B cell (primary cell): ENCODE results near the gene ANKRD33. TPM values are rescaled to one million over a fixed set of nuclear protein-coding genes. Genes with fewer than 3 reads are reported as not detected.

ENCODE experiments used
- ATAC-seq: fragments of 200-7000 bp; cut with Tn5 transposase; one replicate; pipeline ENCODE4 v1.10.0; 2021; ENCODE audit warnings: low read depth, mild to moderate bottlenecking, moderate number of reproducible peaks, moderate library complexity
- CTCF ChIA-PET: fragments of 350-600 bp; sonication (Branson Sonifier 250); formaldehyde crosslinking; loops from one replicate; lab custom pipeline; 2021; ENCODE audit warnings: antibody characterized with exemption, inconsistent platforms; lab: Charles Lee
- POLR2A ChIA-PET: fragments of 350-600 bp; sonication (Branson Sonifier 250); formaldehyde crosslinking; loops from one replicate; lab custom pipeline; 2021; ENCODE audit warnings: antibody characterized with exemption; lab: Charles Lee
- DNase-seq: peaks from one replicate; pipeline ENCODE4 v3.0.0; 2013
- H2AFZ ChIP-seq: 2 replicates; pipeline ENCODE4 v1.6.1; 2012; ENCODE audit warnings: mild to moderate bottlenecking, low read depth, low read length; ENCODE audit not compliant: insufficient read depth, poor library complexity, severe bottlenecking
- H3K27ac ChIP-seq, 2 donors: 1 replicate in 1 of 2; 2 replicates in 1 of 2; pipeline ENCODE4 v1.5.1; 2012 to 2013; ENCODE audit warnings: low read length in 2 of 2, mild to moderate bottlenecking in 2 of 2, moderate library complexity in 1 of 2
- H3K27me3 ChIP-seq, 4 experiments: fragments of 200-600 bp in 1 of 4; sonication (generic) in 1 of 4; replicated peaks in 1 of 4; 1 replicate in 2 of 4; 2 replicates in 2 of 4; pipeline versions ENCODE4 v1.6.1 to v1.7.0; 2013 to 2016; ENCODE audit warnings: low read length in 3 of 4, mild to moderate bottlenecking in 2 of 4, mixed read lengths in 1 of 4, moderate library complexity in 1 of 4; ENCODE audit not compliant: insufficient read depth in 4 of 4, control insufficient read depth in 3 of 4; ENCODE audit errors: control extremely low read depth in 1 of 4
- H3K36me3 ChIP-seq, 2 experiments: replicated peaks in 1 of 2; 1 replicate in 1 of 2; 2 replicates in 1 of 2; pipeline versions ENCODE4 v1.6.1 to v1.7.1; 2013; ENCODE audit warnings: low read length in 1 of 2; ENCODE audit not compliant: insufficient read depth in 2 of 2, control insufficient read depth in 1 of 2; ENCODE audit errors: control extremely low read depth in 1 of 2, extremely low read depth in 1 of 2
- H3K4me1 ChIP-seq, 2 donors: fragments of 200-600 bp in 1 of 2; sonication (generic) in 1 of 2; 1 replicate in 1 of 2; 2 replicates in 1 of 2; pipeline versions ENCODE4 v1.5.1 to v1.6.1; 2013 to 2017; ENCODE audit warnings: low read length in 2 of 2; ENCODE audit not compliant: control insufficient read depth in 2 of 2, insufficient read depth in 2 of 2
- H3K4me2 ChIP-seq: replicated peaks from 2 replicates; pipeline ENCODE3; 2012; ENCODE audit warnings: mild to moderate bottlenecking, low read depth, low read length; ENCODE audit not compliant: poor library complexity, severe bottlenecking
- H3K4me3 ChIP-seq, 5 experiments: fragments of 200-600 bp in 1 of 5; sonication (generic) in 1 of 5; 1 replicate in 3 of 5; 2 replicates in 2 of 5; pipeline versions ENCODE4 v1.5.1 to v1.7.0; 2011 to 2016; ENCODE audit warnings: low read length in 4 of 5, mild to moderate bottlenecking in 4 of 5, low read depth in 2 of 5, control low read depth in 1 of 5, moderate library complexity in 1 of 5; ENCODE audit not compliant: insufficient read depth in 1 of 5; ENCODE audit errors: control extremely low read depth in 1 of 5, extremely low read depth in 1 of 5
- H3K79me2 ChIP-seq: fragments of 200-600 bp; sonication (generic); one replicate; pipeline ENCODE4 v1.6.0; 2016; ENCODE audit warnings: low read length; ENCODE audit not compliant: control insufficient read depth, insufficient read depth
- H3K9ac ChIP-seq: fragments of 200-600 bp; sonication (generic); 2 replicates; pipeline ENCODE4 v1.6.1; 2017; ENCODE audit warnings: mild to moderate bottlenecking, low read length, moderate library complexity
- H3K9me3 ChIP-seq, 3 donors: one replicate each; pipeline versions ENCODE4 v1.6.1 to v1.7.1; 2013; ENCODE audit warnings: low read length in 2 of 3; ENCODE audit not compliant: control insufficient read depth in 2 of 3, insufficient read depth in 1 of 3; ENCODE audit errors: control extremely low read depth in 1 of 3
- H4K20me1 ChIP-seq: 2 replicates; pipeline ENCODE4 v1.6.0; 2012; ENCODE audit warnings: mild to moderate bottlenecking, low read length; ENCODE audit not compliant: insufficient read depth, control insufficient read depth, poor library complexity, severe bottlenecking
- H3K27ac Mint-ChIP-seq: one replicate; pipeline ENCODE4 v1.8.0; 2021; ENCODE audit warnings: mixed read lengths
- H3K27me3 Mint-ChIP-seq: one replicate; pipeline ENCODE4 v1.8.0; 2021; ENCODE audit warnings: mixed read lengths
- H3K4me1 Mint-ChIP-seq: one replicate; pipeline ENCODE4 v1.8.0; 2021; ENCODE audit warnings: mixed read lengths
- H3K4me3 Mint-ChIP-seq: one replicate; pipeline ENCODE4 v1.8.0; 2021; ENCODE audit warnings: mixed read lengths
- H3K9me3 Mint-ChIP-seq: one replicate; pipeline ENCODE4 v1.8.0; 2022; ENCODE audit warnings: mixed read lengths; ENCODE audit not compliant: insufficient read depth
- EZH2 ChIP-seq: IDR thresholded peaks from 2 replicates; pipeline ENCODE4 v1.6.1; 2012; ENCODE audit warnings: borderline replicate concordance, low read depth, mild to moderate bottlenecking, moderate library complexity, low read length; ENCODE audit not compliant: insufficient read depth, poor library complexity, severe bottlenecking
- WGBS: methylation state at CpG from one replicate; pipeline ENCODE4 v1.1.5; 2013; ENCODE audit warnings: missing lambda C conversion rate; ENCODE audit not compliant: insufficient coverage; 5-methylcytosine and 5-hydroxymethylcytosine counted together
- intact Hi-C: fragments of 100-400 bp; cut with micrococcal nuclease; formaldehyde crosslinking; loops from one replicate; pipeline ENCODE4 v1.10.0; 2022
- polyA plus RNA-seq: library from polyadenylated mRNA; depleted of rRNA; stranded (reverse); fragments of >200 nt; gene quantifications from 2 replicates; pipeline ENCODE4 v1.2.3, GENCODE V29; 2012
- total RNA-seq, 2 donors: library from RNA; stranded (reverse); fragments of 120-200 nt in 1 of 2; gene quantifications; 1 replicate in 1 of 2; 2 replicates in 1 of 2; pipeline versions ENCODE4 v1.2.3 to v1.2.4, GENCODE V29; 2013 to 2022
- TF ChIP-seq, protein P1 (sequence below): fragments of 200-600 bp; IDR thresholded peaks from one replicate; pipeline ENCODE4 v1.8.0; 2022; ENCODE audit warnings: antibody characterized with exemption, mild to moderate bottlenecking

The ANKRD33 gene
- total and polyA plus RNA-seq, 2 donors (not counting 1 experiment from before 2014, with no cell fraction given): not detected

DNA sequence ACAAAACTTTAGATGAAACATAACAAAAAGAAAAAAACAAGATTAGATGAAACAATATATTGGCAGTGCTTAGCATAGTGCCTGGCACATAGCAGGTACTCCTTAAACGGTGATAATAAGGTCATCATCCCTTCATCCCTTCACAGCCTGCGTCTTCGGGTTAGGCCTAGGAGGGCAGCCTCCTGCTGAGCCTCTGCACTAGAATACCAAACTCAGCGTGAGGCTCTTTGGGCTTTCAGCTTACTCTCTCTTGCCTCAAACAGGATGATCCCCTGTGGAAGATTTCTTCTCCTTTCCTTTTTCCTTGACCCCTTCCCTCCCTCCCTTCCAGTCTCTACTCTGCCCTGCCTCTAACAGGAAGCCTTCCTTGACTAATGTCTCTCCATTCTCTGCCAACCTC lies 25.0 kb upstream of the ANKRD33 start:
- peaks cover 13% of the 10 kb centered on the region for H3K4me1 Mint-ChIP-seq
- no peak overlapping the region for H3K27ac Mint-ChIP-seq
- peak overlapping the region; percentile 77 for H3K4me3 Mint-ChIP-seq
- DNase-seq: no peak
- H3K9ac ChIP-seq: no peak overlapping the region
- H3K4me2 ChIP-seq: peak overlapping the region; percentile 78
- ChIA-PET POLR2A (no interaction called here), CTCF (no interaction called here)
- no peaks in the 10 kb centered on the region for H3K9me3 Mint-ChIP-seq
- H4K20me1 ChIP-seq: no peaks in the 10 kb centered on the region
- WGBS: 79% methylated on average over 3 of the region's 4 CpGs
- H3K27ac ChIP-seq: no peak overlapping the region
- H3K36me3 ChIP-seq: no peaks in the 10 kb centered on the region
- H3K79me2 ChIP-seq: no peaks in the 10 kb centered on the region
- no peak for ATAC-seq
- H3K4me3 ChIP-seq: no peak overlapping the region
- TF ChIP-seq, protein P1, sequence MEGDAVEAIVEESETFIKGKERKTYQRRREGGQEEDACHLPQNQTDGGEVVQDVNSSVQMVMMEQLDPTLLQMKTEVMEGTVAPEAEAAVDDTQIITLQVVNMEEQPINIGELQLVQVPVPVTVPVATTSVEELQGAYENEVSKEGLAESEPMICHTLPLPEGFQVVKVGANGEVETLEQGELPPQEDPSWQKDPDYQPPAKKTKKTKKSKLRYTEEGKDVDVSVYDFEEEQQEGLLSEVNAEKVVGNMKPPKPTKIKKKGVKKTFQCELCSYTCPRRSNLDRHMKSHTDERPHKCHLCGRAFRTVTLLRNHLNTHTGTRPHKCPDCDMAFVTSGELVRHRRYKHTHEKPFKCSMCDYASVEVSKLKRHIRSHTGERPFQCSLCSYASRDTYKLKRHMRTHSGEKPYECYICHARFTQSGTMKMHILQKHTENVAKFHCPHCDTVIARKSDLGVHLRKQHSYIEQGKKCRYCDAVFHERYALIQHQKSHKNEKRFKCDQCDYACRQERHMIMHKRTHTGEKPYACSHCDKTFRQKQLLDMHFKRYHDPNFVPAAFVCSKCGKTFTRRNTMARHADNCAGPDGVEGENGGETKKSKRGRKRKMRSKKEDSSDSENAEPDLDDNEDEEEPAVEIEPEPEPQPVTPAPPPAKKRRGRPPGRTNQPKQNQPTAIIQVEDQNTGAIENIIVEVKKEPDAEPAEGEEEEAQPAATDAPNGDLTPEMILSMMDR: no peak
- TF ChIP-seq EZH2: no peak
- intact Hi-C loops: no loop called here
- H3K4me1 ChIP-seq: peaks cover 16 to 19% of the 10 kb centered on the region in 2 donors
- peaks cover 59% of the 10 kb centered on the region for H3K27me3 Mint-ChIP-seq
- H3K9me3 ChIP-seq: peaks cover 0 to 11% (median 0%) of the 10 kb centered on the region in 3 donors
- H2AFZ ChIP-seq: peak overlapping the region; percentile 49
- peaks cover 0 to 52% (median 26%) of the 10 kb centered on the region in 4 experiments for H3K27me3 ChIP-seq

DNA sequence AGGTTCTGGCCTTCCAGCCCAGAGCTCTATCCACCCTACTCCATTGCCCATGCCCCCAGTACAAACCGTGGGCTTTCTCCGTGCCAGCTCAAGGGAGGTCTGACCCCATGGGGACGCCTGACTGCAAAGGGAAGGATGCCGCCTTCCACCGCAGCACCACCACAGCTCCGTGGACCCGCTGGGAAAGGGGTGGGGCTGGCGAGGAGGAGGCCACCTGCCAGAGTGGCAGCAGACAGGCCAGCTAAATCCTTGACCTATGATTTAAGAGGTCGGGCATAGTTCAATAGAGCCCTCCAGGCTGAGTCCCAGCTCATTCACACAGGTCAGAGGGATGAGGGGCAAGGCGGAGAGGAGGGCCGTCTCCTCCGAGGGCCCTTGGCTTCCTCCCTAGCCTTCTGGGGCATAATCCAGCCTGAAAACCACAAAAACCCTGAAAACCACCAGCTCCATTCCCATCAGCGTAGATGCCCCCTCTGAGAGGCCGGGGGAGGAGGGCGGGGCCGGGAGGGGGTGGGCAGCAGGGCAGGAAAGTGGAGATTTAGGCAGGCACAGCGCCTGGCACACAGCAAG lies 24.5 kb upstream of the ANKRD33 start:
- H3K4me3 Mint-ChIP-seq: peak overlapping the region; percentile 77
- no peak for ATAC-seq
- Histone ChIP-seq H2AFZ (peak overlapping the region; percentile 49), H3K79me2 (no peaks in the 10 kb centered on the region), H3K9me3 (peaks cover 0 to 11% (median 0%) of the 10 kb centered on the region in 3 donors), H3K36me3 (no peaks in the 10 kb centered on the region), H3K27ac (no peak overlapping the region), H3K4me2 (peak overlapping the region; percentile 78), H3K4me3 (peak overlapping the region in 4 of 5 experiments; percentile 17 to 41 (median 36)), H3K9ac (peak overlapping the region; percentile 53), H4K20me1 (no peaks in the 10 kb centered on the region), H3K4me1 (peaks cover 17 to 24% of the 10 kb centered on the region in 2 donors), H3K27me3 (peaks cover 0 to 57% (median 31%) of the 10 kb centered on the region in 4 experiments)
- peaks cover 64% of the 10 kb centered on the region for H3K27me3 Mint-ChIP-seq
- H3K4me1 Mint-ChIP-seq: peaks cover 18% of the 10 kb centered on the region
- WGBS: 3% methylated on average over 13 of the region's 17 CpGs
- CTCF ChIA-PET: interaction anchor here (2.4 kb wide), 1 partner anchor 12 kb away, joined by 10 read pairs; no protein-coding TSS in a partner anchor
- H3K27ac Mint-ChIP-seq: no peak overlapping the region
- no peak for TF ChIP-seq EZH2
- TF ChIP-seq, protein P1: no peak
- POLR2A ChIA-PET: no interaction called here
- no peak for DNase-seq
- intact Hi-C loops: no loop called here
- H3K9me3 Mint-ChIP-seq: no peaks in the 10 kb centered on the region
